ENCODE results near the gene LYST.
"Not testable (repeated sequence)": the region's sequence is repeated elsewhere in the genome, so short reads cannot be mapped to it uniquely, and the experiment has no call there.

The LYST gene

DNA sequence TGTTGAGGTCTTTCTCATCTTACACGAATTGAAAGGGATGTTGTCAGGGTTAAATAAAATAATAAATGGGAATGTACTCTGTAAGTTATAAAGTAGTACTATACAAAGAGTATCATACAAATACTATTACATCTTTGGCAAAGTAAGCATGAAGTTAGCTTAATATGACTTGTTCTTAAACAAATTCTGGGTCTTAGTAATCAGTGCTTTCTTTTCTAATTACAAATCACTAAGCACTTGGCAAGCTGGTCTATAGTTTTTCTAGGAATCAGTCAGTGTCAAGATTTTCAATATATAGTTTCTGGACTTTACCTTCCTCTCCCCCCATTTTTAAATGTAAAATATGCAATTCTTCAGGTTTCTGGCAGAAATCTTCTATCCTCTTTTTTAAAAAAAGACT is 6.9 kb downstream of the LYST start:
- H3K9ac ChIP-seq (ENCODE audit: low read depth, low read length) = no peak overlapping the region
- H3K9me3 ChIP-seq (ENCODE audit: control insufficient read depth, insufficient read depth, low read length) = no peaks in the 10 kb centered on the region
- H3K36me3 ChIP-seq (ENCODE audit: insufficient read depth, low read length) = no peaks in the 10 kb centered on the region
- H3K4me1 ChIP-seq (ENCODE audit: insufficient read depth, low read length) = no peaks in the 10 kb centered on the region; the same call in none of the 2 replicates

DNA sequence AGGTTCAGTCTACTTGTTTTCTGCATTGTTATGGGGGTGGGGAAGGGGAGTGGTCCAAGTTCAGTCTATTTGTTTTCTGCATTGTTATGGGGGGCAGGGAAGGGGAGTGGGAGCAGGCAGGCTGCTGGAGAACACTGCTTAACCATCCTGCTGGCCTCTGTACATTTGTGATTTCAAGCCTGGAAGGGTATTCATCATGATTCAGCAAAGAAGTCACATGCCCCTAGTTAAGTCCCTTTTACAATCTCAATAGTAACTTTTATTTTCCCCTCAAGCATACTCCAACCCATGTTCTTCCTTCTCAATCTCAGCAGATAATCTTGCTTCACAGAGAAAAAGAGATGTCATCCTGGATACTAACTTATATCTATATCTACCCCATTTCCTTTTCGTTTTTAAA is 7.9 kb downstream of the LYST start:
- Histone ChIP-seq H3K4me1 (ENCODE audit: insufficient read depth, low read length) (no peaks in the 10 kb centered on the region; the same call in 1 of the 2 replicates), H3K9ac (ENCODE audit: low read depth, low read length) (no peak overlapping the region), H3K36me3 (ENCODE audit: insufficient read depth, low read length) (no peaks in the 10 kb centered on the region), H3K9me3 (ENCODE audit: control insufficient read depth, insufficient read depth, low read length) (no peaks in the 10 kb centered on the region)

DNA sequence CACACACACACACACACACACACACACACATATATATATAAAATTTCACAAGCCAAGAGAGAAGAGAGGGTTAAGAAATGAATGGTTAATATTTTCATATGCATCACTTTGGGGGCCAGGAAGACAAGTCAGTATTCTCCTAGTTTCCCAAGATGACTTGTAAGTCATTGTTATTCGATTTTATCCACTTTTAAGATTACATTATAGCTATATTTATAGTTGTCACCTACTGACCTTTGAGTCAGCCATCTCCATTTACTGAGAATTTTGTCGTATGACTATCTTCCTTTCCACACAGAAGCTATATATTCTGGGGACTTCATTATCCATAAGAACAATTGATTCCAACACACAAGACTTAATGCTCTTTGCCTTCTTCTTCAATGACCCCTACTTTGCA is 8.9 kb downstream of the LYST start:
- H3K9ac ChIP-seq (ENCODE audit: low read depth, low read length) = no peak overlapping the region
- no peaks in the 10 kb centered on the region for H3K9me3 ChIP-seq (ENCODE audit: control insufficient read depth, insufficient read depth, low read length)

DNA sequence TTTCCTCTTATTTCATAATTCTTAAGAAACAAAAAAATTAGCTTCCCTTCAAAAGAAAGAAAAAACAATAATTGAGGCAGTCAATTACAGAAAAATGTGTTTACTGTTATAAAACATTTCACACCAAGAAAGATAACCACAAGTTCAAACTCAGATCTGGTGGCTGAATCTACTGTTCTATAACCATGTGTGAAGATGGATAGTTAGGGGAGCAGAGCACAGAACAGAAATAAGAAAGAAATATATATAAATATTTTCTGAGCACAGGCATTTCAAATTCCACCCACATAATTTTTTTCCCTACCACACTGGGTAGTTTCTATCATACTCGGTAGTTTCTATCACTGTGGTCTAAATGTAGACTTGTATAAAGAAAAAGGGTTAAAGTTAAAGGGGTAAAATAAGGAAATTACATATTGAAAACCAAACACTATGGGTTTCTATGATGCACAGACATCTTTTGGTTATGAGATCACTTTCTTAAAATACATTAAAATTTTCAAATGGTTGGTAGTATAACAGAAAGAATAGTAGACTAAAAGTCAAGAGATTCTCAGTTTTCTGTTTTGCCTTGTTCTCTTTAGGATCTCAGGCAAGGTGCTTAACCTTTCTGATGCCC is 10.8 kb downstream of the LYST start:
- Histone ChIP-seq H3K9me3 (ENCODE audit: control insufficient read depth, insufficient read depth, low read length) (no peaks in the 10 kb centered on the region), H3K36me3 (ENCODE audit: insufficient read depth, low read length) (no peaks in the 10 kb centered on the region), H3K4me1 (ENCODE audit: insufficient read depth, low read length) (no peaks in the 10 kb centered on the region; the same call in 1 of the 2 replicates), H3K9ac (ENCODE audit: low read depth, low read length) (no peak overlapping the region)

More for the DNA sequence above, 8.9 kb downstream of the LYST start:
- H3K4me1 ChIP-seq (ENCODE audit: insufficient read depth, low read length) = no peaks in the 10 kb centered on the region; the same call in 1 of the 2 replicates
- H3K36me3 ChIP-seq (ENCODE audit: insufficient read depth, low read length) = no peaks in the 10 kb centered on the region

DNA sequence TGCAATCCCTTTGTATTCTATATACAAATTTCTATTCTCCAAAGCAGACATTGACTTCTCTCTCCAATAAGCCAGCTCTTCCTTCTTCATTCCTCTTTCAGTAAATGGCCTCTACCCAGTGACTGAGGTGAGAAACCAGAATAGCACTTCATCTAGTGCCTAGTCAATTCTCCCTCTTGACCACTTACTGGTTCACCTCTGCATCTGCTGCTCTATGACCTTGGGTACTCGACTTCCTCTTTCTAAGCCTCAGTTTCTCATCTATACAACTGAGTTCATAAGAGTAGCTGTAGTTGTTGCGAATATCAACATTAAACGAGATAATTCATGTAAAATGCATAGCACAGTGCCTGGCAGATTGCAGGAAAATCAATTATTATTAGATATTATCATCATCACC is 12.4 kb downstream of the LYST start:
- H3K36me3 ChIP-seq (ENCODE audit: insufficient read depth, low read length) = no peaks in the 10 kb centered on the region
- H3K4me1 ChIP-seq (ENCODE audit: insufficient read depth, low read length) = no peaks in the 10 kb centered on the region; the same call in 1 of the 2 replicates
- H3K9me3 ChIP-seq (ENCODE audit: control insufficient read depth, insufficient read depth, low read length) = no peaks in the 10 kb centered on the region
- no peak overlapping the region for H3K9ac ChIP-seq (ENCODE audit: low read depth, low read length)

DNA sequence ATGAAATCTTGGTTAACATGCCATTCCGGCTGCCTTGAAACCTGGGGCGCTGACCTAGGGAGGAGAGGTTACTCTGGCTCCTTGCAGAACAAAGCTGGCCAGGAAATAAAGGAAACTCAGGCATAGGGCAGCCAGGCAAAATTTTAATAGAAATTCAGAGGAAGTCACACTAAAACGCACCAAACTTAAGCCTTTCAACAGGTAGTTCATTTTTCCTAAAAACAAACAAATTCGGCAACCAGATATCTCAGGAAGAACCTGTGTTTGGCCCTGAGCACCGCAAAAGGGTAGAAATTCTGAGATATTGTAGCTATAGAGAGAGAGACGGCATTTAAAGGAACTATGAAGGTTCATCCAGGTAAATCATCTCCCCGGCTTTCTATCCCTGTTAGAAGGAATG is 13.1 kb downstream of the LYST start:
- Histone ChIP-seq H3K36me3 (ENCODE audit: insufficient read depth, low read length) (no peaks in the 10 kb centered on the region), H3K9me3 (ENCODE audit: control insufficient read depth, insufficient read depth, low read length) (no peaks in the 10 kb centered on the region), H3K9ac (ENCODE audit: low read depth, low read length) (no peak overlapping the region), H3K4me1 (ENCODE audit: insufficient read depth, low read length) (no peaks in the 10 kb centered on the region; the same call in 1 of the 2 replicates)

DNA sequence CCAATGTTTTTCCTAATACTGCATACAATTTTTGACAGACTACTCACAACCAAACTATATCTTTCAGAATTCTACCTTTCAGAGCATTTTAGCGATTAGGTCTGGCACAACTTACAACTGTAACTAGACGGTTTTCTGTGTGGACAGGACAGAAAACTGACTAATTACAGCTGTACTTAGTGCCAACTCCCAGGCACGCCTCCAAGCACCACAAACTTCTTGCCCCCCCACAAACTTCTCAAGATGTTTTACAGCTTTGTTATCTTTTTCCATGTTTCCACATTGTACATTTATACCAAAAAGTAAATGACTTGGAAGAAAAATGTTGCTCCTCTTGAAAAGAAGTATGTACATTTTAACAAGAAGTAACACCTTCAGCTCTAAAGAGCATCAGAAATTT is 13.8 kb downstream of the LYST start:
- no peaks in the 10 kb centered on the region for H3K9me3 ChIP-seq (ENCODE audit: control insufficient read depth, insufficient read depth, low read length)
- H3K36me3 ChIP-seq (ENCODE audit: insufficient read depth, low read length) = no peaks in the 10 kb centered on the region
- H3K4me1 ChIP-seq (ENCODE audit: insufficient read depth, low read length) = no peaks in the 10 kb centered on the region
- H3K9ac ChIP-seq (ENCODE audit: low read depth, low read length) = no peak overlapping the region

DNA sequence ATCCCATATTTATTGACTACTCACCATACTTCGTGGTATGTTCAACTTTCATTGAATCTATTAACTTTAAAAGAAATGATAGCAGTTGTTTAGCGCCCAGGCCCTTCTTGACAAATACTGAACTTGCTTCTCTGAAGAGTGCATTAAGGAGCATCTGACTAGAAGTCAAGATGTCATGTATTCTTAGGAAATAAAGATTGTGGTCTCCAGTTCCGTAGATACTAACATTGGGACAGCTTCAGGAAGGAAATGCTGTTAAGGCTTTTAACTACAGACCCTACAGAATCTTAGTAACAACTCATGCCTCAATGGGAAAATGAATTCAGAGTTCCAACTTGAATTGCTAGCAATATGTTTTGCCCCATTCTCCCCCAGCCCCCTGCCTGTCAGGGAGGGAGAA is 14.8 kb downstream of the LYST start:
- Histone ChIP-seq H3K36me3 (ENCODE audit: insufficient read depth, low read length) (no peaks in the 10 kb centered on the region), H3K9me3 (ENCODE audit: control insufficient read depth, insufficient read depth, low read length) (no peaks in the 10 kb centered on the region), H3K4me1 (ENCODE audit: insufficient read depth, low read length) (no peaks in the 10 kb centered on the region), H3K9ac (ENCODE audit: low read depth, low read length) (no peak overlapping the region)

DNA sequence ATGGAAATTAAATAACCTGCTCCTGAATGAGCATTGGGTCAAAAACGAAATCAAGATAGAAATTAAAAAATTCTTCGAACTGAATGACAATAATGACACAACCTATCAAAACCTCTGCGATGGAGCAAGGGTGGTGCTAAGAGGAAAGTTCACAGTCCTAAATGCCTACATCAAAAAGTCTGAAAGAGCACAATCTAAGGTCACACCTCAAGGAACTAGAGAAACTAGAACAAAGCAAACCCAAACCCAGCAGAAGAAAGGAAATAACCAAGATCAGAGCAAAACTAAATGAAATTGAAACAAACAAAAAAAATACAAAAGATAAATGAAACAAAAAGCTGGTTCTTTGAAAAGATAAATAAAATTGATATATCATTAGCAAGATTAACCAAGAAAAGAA is 18.5 kb downstream of the LYST start:
- not testable (repeated sequence) for H3K9me3 ChIP-seq (ENCODE audit: control insufficient read depth, insufficient read depth, low read length); H3K9ac ChIP-seq (ENCODE audit: low read depth, low read length); H3K36me3 ChIP-seq (ENCODE audit: insufficient read depth, low read length); H3K4me1 ChIP-seq (ENCODE audit: insufficient read depth, low read length)

DNA sequence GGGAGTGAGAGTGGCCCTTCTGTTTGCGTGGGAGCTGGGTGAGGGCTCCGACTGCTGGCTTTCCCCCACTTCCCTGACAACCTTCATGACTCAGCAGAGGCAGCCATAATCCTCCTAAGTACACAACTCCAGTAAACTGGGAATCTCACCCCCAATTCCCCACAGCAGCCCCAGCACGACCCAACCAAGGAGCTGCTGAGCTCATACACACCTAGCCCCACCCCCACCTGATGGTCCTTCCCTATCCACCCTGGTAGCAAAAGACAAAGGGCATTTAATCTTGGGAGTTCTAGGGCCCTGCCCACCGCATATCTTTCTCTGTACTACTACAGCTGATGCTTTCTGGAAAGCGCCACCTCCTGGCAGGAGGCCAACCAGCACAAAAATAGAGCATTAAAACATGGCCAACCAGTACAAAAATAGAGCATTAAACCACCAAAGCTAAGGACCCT is 21.0 kb downstream of the LYST start:
- H3K36me3 ChIP-seq (ENCODE audit: insufficient read depth, low read length); H3K9me3 ChIP-seq (ENCODE audit: control insufficient read depth, insufficient read depth, low read length); H3K9ac ChIP-seq (ENCODE audit: low read depth, low read length); H3K4me1 ChIP-seq (ENCODE audit: insufficient read depth, low read length): not testable (repeated sequence)

DNA sequence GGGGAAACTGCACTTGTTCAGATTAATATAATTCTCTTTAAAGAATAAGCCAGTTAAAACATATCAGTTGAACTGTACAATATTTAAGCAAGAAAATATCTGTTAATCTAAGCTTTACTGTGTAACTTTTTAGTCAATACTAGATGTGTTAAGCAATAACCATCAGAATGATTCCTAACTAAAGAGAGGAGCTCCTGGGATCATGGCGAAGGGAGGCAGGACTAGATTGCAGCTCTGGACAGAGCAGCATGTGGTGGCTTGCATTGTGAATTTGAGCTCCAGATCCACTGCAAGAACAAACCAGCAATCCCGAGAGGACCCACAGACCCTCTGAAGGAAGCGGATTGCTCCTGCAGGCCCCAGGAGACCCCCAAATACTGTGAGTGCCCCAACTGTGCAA is 21.9 kb downstream of the LYST start:
- H3K9me3 ChIP-seq (ENCODE audit: control insufficient read depth, insufficient read depth, low read length) = no peaks in the 10 kb centered on the region
- H3K36me3 ChIP-seq (ENCODE audit: insufficient read depth, low read length) = no peaks in the 10 kb centered on the region
- no peaks in the 10 kb centered on the region for H3K4me1 ChIP-seq (ENCODE audit: insufficient read depth, low read length)
- H3K9ac ChIP-seq (ENCODE audit: low read depth, low read length) = no peak overlapping the region

DNA sequence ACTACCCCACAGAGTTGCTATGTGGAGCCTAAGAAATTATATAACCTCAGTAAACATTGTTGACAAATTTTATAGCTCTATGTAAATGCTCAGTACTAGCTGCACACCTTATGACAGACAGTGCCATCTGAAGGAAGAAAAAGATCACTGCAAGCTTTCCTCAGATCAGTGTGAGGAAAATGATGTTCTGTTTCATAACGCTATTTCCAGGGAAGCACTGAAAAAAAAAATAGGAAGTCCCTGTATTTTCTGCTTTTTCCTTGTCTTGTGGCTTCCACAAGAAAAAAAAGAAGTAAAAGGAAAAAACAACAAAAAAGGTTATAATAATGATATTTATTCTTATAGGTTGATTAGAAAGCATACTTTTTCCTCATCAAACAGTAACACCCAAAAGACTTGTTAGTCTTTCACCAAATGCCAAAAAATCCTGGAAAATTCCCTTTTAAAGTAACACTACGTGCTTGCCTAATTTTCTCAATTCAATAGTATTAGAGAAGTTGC is 23.2 kb downstream of the LYST start:
- Histone ChIP-seq H3K36me3 (ENCODE audit: insufficient read depth, low read length) (no peaks in the 10 kb centered on the region), H3K9ac (ENCODE audit: low read depth, low read length) (no peak overlapping the region), H3K4me1 (ENCODE audit: insufficient read depth, low read length) (no peaks in the 10 kb centered on the region), H3K9me3 (ENCODE audit: control insufficient read depth, insufficient read depth, low read length) (no peaks in the 10 kb centered on the region)

DNA sequence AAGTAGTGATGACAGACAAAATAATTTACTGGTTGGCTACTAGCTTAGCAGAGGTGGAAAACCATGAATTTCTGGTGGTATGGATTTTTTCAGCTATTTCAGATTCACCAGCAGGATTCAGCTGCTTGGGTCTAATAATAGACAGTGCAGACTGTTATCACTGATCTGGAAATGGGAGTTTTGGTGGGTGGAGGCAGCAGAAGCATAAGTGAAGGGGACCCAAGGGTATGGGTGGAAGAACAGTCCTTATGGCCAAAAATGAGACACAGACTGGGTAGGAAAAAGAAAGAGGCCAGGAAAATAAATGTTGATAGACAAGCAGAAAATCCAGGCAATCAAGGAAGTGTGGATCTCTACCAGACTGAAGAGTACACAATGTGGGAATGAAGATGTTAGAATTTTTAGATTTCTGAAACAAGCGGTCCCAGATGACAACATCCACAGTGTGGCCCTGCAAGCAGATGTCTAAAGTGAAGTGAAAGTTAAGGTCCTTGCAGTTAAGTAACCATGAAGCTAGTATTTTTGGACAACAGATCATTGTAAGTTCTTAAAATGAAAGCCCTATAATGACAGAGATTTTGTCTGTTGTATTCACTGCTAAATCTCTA is 24.7 kb downstream of the LYST start:
- H3K9me3 ChIP-seq (ENCODE audit: control insufficient read depth, insufficient read depth, low read length) = no peaks in the 10 kb centered on the region
- no peaks in the 10 kb centered on the region for H3K4me1 ChIP-seq (ENCODE audit: insufficient read depth, low read length)
- H3K36me3 ChIP-seq (ENCODE audit: insufficient read depth, low read length) = no peaks in the 10 kb centered on the region
- H3K9ac ChIP-seq (ENCODE audit: low read depth, low read length) = no peak overlapping the region

DNA sequence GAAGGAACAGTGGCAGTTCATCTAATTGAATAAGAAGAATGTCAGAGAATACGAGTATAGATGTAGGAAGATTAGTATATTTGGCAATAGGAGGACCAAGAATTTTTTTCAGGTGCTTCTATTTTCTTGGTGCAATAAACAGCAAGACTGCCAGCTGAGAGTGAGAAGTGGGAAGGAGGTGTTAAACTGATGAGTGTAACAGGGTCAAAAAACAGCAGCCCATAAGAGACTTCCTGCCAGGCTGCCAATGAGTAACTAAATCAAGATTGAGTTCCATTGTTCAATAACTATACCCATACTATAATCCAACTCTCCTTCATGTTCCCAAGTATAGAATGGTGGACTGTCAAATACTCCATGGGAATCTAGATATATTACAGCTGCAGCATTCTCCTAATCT is 28.7 kb downstream of the LYST start:
- H3K4me1 ChIP-seq (ENCODE audit: insufficient read depth, low read length) = no peaks in the 10 kb centered on the region
- no peaks in the 10 kb centered on the region for H3K36me3 ChIP-seq (ENCODE audit: insufficient read depth, low read length)
- no peak overlapping the region for H3K9ac ChIP-seq (ENCODE audit: low read depth, low read length)
- H3K9me3 ChIP-seq (ENCODE audit: control insufficient read depth, insufficient read depth, low read length) = no peaks in the 10 kb centered on the region

DNA sequence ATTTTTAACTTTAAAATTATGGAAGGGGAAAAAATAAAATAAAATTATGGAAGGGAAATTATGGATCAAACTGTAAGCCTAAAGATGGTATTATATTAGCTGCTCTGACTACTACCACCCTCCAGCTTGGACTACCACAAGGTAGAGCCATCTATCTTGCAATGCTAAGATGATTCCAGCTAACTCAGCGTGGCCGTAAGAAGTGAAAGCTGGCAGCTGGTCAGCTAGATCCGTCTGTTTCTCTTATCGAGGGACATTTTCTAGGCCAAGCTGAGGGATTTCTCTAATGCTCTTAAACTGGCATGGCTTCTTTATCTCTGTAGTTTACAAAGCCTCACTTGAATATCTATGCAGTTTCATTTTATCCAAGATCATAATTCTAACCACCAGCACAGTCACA is 31.5 kb downstream of the LYST start:
- Histone ChIP-seq H3K4me1 (ENCODE audit: insufficient read depth, low read length) (no peaks in the 10 kb centered on the region), H3K36me3 (ENCODE audit: insufficient read depth, low read length) (no peaks in the 10 kb centered on the region), H3K9me3 (ENCODE audit: control insufficient read depth, insufficient read depth, low read length) (no peaks in the 10 kb centered on the region), H3K9ac (ENCODE audit: low read depth, low read length) (no peak overlapping the region)

Data from ES-I3 (cell line).